GM12892 (cell line): ENCODE measurements around the gene KAZN.

Experiments used
- DNase-seq: peaks from one replicate; pipeline ENCODE4 v3.0.0; 2011; ENCODE audit not compliant: insufficient read length
- FAIRE-seq: peaks from 2 replicates; lab custom pipeline; 2011; peaks lifted over from hg19 to GRCh38; lab: Jason Lieb, UNC
- POLR2A ChIP-seq: IDR thresholded peaks from 2 replicates; pipeline ENCODE4 v1.6.1; 2011; ENCODE audit warnings: low read depth, low read length, control low read depth
- POLR2AphosphoS5 ChIP-seq: IDR thresholded peaks from 2 replicates; pipeline ENCODE4 v1.6.1; 2011; ENCODE audit warnings: low read depth, low read length, control low read depth
- TAF1 ChIP-seq: IDR thresholded peaks from 2 replicates; pipeline ENCODE4 v1.6.1; 2011; ENCODE audit warnings: low read depth, mild to moderate bottlenecking, control low read depth, low read length, borderline replicate concordance

The KAZN gene

GRCh38 chr1:14707531-14708445, 109.3 kb downstream of the KAZN start:
- no peak for DNase-seq
- no peak for FAIRE-seq

DNA sequence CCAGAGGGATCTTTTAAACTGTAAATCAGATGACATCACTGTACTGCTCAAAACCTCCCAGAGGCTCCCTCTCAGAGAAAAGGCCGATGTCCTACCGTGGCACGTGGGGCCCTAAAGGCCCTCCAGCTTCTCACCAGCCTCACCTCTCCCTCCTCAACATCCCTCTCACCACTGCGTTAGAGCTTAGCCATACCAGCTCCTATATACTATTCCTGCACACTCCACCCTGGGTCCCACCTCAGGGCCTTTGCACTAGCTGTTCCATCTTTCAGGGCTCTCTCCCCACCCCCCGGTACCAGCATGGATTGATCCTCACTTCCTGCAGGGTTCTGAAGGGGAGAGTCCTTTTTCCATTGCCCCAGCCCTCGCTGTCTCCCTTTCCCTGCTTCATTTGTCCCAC, 111.8 kb downstream of the KAZN start:
- no peak for TF ChIP-seq POLR2AphosphoS5
- no peak for TF ChIP-seq TAF1
- TF ChIP-seq POLR2A, result no peak
- DNase-seq (no peak), FAIRE-seq (no peak)

More at GRCh38 chr1:14707531-14708445, 109.3 kb downstream of the KAZN start:
- no peak for TF ChIP-seq POLR2AphosphoS5
- no peak for TF ChIP-seq TAF1
- TF ChIP-seq POLR2A, result no peak

DNA sequence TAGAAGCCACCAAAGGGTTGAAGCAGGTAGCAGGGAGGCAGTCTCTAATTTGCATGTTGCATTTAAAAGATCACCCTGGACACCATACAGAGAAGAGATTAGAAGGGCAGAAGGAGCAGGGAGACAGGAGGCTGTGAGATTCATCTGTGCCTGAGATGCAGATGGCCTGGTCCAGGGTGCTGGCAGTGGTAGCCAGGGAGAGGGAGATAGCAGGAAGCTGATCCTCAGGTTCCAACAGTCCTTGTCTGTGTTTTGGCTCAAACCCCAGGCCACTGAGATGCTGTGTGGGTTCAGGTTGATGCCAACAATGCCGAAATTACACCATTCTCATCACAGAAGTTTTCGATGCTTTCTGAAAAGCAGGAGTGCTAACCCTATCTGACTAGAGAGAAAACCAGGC, 113.7 kb downstream of the KAZN start:
- DNase-seq (no peak), FAIRE-seq (no peak)
- TF ChIP-seq TAF1 (no peak), POLR2AphosphoS5 (no peak), POLR2A (no peak)

DNA sequence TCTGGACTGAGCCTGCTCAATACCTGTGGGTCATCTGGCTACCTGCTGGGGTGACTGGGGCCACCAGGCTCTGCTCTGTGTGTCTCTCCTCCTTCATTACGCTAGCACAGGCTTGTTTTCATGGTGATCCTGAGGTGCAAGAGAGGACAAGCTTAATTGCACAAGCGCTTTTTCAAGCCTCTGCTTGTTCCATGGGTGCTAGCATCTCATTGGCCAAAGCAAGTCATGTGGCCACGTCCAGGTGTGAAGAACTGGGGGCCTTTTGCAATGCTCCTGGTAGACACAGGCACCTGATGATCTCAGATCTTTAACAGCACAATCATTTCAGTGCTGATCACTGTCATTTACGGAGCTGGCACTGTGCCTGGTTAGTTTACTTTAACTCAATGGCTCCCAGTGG, 114.6 kb downstream of the KAZN start:
- FAIRE-seq (no peak), DNase-seq (no peak)
- no peak for TF ChIP-seq POLR2A
- no peak for TF ChIP-seq POLR2AphosphoS5
- TF ChIP-seq TAF1, result no peak

DNA sequence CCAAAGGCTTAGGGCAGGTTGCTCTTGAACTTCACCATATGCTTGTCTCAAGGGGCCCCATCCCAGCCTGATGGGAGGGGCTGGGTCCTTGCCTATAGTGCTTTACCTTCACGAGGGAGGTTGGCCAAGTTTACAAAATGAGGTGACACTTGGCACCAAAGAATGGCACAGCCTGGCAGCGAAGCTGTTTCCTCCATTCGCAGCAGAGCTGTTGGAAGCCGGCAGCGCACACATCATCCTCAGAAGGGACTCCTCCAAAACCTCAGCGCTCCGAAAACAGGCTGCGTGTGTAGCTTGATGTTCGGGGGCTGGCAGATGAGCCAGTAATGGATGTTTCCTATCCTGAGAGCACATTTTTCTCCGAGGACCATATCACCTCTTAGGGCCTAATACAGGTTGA, 116.8 kb downstream of the KAZN start:
- DNase-seq, result no peak
- no peak for FAIRE-seq
- TF ChIP-seq TAF1 (no peak), POLR2A (no peak)

DNA sequence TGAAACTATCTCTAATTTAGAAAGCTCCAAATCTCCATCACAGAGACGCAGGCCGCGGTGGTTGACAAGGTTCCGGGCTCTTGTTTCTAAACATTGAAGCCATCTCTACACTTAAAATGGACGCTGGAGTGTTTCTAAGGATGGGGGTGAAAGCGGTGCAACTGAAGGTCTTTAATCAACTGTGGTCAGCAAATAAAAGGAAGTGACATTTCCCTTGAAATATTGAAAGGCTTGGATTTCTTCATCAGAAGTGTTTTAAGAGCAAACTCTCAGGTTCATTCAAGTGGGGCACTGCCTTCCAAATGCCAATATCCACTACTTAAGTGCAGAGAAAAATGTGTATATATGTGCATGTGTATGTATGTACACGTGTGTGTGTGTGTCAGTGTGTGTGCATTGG, 117.3 kb downstream of the KAZN start:
- no peak for FAIRE-seq
- TF ChIP-seq TAF1 (no peak), POLR2AphosphoS5 (no peak), POLR2A (no peak)
- DNase-seq, result no peak

- FAIRE-seq, result no peak
- TF ChIP-seq POLR2A (no peak), TAF1 (no peak), POLR2AphosphoS5 (no peak)
- no peak for DNase-seq
These were observed 118.0 kb downstream of the KAZN start for GRCh38 chr1:14716474-14716873.

DNA sequence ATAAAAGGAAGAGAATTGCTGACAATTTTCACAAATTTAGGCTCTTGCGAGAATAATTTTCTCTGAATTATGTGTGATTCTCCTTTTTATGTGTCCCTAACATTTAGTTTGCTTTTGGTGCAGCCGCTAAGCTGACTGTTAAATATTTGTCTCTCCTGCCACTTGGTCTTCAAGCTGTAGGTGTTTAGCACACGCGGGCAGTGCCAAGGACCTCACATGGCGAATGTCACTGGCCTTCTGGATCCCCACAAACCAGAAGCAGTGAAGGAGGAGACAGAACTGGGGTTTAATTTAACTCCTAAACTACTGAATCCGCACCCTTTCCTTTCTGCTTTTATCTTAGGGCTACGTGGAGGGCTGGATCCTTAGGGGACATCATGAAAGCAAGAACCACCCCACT, 120.0 kb downstream of the KAZN start:
- FAIRE-seq, result no peak
- no peak for TF ChIP-seq POLR2AphosphoS5
- no peak for TF ChIP-seq POLR2A
- TF ChIP-seq TAF1, result no peak

DNA sequence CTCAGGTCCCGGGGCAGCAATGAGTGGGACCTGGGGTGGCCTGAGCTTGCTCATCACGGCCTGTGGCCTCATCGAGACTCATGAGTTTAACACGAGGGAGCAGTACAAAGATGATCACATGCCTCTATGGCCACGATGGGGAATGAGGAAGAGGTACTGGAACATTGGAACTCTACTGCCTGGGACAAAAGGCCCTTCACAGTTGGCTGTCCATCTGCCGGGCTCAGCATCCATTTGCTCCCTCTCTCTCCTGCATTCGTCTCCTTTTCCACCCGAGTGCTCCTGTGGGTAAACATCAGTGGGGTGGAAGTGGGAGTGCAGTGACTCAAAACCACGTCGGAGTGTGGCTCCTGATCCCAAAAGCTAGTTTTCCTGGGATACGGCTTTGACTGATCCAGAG, 124.9 kb downstream of the KAZN start:
- no peak for TF ChIP-seq POLR2A
- TF ChIP-seq POLR2AphosphoS5, result no peak
- no peak for TF ChIP-seq TAF1
- DNase-seq, result no peak
- no peak for FAIRE-seq

More for the DNA sequence above, 120.0 kb downstream of the KAZN start:
- no peak for DNase-seq

GRCh38 chr1:14724246-14724645, 125.8 kb downstream of the KAZN start:
- FAIRE-seq (no peak), DNase-seq (no peak)
- TF ChIP-seq POLR2A (no peak), POLR2AphosphoS5 (no peak), TAF1 (no peak)

DNA sequence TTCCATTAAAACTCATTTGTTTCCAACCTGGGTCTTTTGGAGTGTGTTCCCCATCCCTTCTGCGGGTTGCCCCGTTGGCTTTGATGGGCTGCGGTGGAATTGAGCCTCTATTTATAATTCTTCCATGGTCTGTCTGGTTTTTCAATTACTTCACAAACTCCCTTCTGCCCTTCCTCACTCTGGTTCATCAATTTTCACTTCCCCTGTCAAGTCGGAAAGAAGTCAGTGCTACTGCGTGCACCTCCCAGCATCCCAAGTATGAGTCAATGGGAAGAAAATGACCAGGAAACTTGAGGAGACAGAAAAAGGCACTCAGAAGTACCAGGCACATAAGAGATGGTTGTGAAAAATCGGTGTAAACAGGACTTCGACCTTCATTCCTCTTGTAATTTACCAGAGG, 126.2 kb downstream of the KAZN start:
- TF ChIP-seq POLR2A (no peak), POLR2AphosphoS5 (no peak), TAF1 (no peak)
- FAIRE-seq (no peak), DNase-seq (no peak)

- FAIRE-seq (no peak), DNase-seq (no peak)
- TF ChIP-seq POLR2AphosphoS5, result no peak
- TF ChIP-seq POLR2A, result no peak
- TF ChIP-seq TAF1, result no peak
These were observed 126.8 kb downstream of the KAZN start for GRCh38 chr1:14725238-14725637.

DNA sequence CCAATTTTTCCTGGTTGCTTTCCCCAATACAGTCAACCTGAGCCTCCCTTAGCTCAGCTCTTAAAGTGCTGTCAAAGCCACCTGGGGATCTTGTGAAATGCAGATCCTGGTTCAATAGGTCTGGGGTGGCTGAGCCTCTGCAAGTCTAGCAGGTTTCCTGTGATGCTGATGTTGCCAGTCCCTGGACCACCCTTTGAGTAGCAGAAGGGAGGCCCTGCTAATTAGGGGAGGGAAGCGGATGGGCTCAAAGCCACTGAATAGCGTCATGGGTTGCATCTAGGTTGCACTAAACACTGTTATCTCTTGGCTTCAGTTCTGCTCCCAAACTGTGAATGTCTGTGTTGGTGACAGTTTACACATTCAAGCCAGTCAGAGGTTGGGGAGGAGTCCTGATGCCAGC, 127.2 kb downstream of the KAZN start:
- TF ChIP-seq POLR2A (no peak), TAF1 (no peak), POLR2AphosphoS5 (no peak)
- DNase-seq (no peak), FAIRE-seq (no peak)
